GM23338 (cell line): ENCODE data around the gene KCNQ1OT1.
A peak's percentile ranks its signal among the peaks of the same experiment; 100 is the strongest.

Source experiments
- CTCF ChIP-seq, 2 experiments: fragments of 200-600 bp in 1 of 2; sonication (generic) in 1 of 2; conservative IDR thresholded peaks; 2 replicates each; pipeline versions ENCODE4 v1.5.1 to v1.6.1; 2016 to 2017; ENCODE audit warnings: antibody characterized with exemption in 2 of 2, low read depth in 2 of 2, mild to moderate bottlenecking in 2 of 2, moderate library complexity in 1 of 2
- EZH2phosphoT487 ChIP-seq: fragments of 200-600 bp; sonication (generic); IDR thresholded peaks from one replicate; pipeline ENCODE4 v1.8.1; 2018; ENCODE audit warnings: antibody characterized with exemption; ENCODE audit not compliant: unreplicated experiment
- POLR2AphosphoS5 ChIP-seq: IDR thresholded peaks from 2 replicates; pipeline ENCODE4 v1.6.1; 2016; ENCODE audit warnings: antibody characterized with exemption, low read depth
- ZNF114 ChIP-seq: fragments of 250-450 bp; sonication (Bioruptor Pico); IDR thresholded peaks from 2 replicates; pipeline ENCODE4 v1.5.0; 2020; ENCODE audit warnings: mild to moderate bottlenecking, moderate library complexity

- TF ChIP-seq EZH2phosphoT487 (no peak), CTCF (conservative IDR thresholded peaks at IDR 0.05; ENCODE audit: low read depth in 2 of 2) (peak in 1 of 2 experiments; percentile 23; a peak in 3 of 4 replicates), POLR2AphosphoS5 (peak; percentile 51), ZNF114 (peak; percentile 36; the same call in 1 of the 2 replicates)
These were observed 6.2 kb downstream of the KCNQ1OT1 start for GRCh38 chr11:2693271-2694261.
